GM19043 (cell line): ENCODE measurements around the gene RRP1B.
"Not testable (repeated sequence)": the region's sequence is repeated elsewhere in the genome, so short reads cannot be mapped to it uniquely, and the experiment has no call there.

Experiments used
- ATAC-seq: cut with Tn5 transposase; IDR thresholded peaks from one replicate; pipeline ENCODE4 v1.9.1; 2021; ENCODE audit warnings: low read depth; ENCODE audit not compliant: unreplicated experiment

RRP1B gene

DNA sequence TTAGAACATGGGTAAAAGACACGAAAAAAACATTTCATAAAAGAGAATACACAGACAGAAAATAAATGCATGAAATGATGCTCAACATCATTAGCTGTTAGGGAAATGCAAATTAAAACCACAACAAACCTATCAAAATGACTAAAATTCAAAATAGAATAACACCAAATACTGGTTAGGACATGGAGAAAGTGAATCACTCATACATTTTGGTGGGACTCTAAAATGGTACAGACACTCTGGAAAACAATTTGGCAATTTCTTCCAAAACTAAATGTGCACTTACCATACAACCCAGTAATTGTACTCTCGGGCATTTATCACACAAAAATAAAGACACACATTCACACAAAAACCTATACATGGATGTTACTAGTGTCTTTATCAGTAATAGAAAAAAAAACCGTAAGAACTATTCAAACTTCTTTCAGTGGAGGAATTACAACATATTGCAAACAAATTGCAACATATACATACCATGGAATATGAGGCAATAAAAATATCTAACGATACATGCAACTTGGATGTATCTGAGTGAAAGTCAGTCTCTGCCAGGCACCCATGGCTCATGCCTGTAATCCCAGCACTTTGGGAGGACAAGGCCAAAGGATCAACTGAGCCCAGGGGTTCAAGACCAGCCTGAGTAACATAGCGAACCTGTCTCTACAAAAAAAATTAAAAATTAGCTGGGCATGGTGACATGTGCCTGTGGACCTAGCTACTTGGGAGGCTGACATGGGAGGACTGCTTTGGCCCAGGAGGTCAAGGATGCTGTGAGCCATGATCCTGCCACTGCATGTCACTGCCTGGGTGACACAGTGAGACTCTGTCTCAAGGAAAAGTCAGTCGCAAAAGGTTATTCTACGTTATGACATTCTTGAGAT lies 19.6 kb upstream of the RRP1B start:
- no peak for ATAC-seq

DNA sequence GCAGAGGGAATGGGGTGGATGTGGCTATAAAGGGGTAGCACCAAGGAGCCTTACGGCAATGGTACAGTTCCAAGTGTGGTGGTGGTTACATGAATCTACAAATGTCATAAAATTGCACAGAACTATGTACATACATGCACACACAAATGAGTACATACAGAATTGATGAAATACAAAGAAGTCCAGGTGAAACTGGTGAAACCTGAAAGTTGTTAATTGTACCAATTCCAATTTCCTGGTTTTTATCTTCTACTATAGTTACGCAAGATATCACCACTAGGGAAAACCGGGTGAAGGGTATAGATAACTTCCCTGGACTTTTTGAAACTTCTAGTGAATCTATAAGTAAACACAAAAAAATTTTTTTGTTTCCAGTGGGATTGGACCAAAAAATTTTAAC lies 19.0 kb upstream of the RRP1B start:
- ATAC-seq, result no peak

DNA sequence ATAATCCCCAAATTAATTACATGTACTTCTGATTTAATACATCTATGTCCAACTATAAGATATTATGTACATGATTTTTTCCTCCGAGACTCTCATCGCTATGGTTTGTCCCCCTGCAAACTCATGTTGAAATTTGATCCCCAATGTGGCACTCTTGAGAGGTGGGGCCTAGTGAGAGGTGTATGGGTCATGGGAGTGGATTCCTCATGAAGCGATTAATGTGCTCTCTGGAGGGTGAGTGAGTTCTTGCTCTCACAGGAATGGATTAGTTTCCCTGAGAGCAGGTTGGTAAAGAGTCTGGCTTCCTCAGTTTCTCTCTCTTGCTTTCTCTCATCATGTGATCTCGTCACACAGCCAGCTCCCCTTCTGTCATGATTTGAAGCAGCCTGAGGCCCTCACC lies 16.2 kb upstream of the RRP1B start:
- no peak for ATAC-seq

DNA sequence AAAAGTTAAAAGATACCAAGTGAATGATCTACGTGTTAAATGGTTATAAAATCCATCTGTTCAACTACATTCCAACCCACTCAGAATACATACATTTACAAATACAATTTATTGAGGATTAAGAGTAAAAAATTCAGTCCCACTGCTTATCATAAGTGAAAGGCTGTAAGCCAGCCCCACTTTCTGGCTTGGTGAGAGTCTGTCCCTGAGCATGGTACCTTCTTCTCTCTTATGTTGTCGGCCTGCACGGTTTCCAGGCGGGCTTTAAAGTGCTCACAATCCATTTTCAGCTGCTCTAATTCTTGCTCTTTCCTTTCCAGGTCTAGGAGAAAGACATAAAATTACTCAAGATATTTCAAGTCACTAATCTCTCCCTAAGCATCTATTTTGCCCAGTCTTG lies 15.3 kb upstream of the RRP1B start:
- ATAC-seq, result no peak

DNA sequence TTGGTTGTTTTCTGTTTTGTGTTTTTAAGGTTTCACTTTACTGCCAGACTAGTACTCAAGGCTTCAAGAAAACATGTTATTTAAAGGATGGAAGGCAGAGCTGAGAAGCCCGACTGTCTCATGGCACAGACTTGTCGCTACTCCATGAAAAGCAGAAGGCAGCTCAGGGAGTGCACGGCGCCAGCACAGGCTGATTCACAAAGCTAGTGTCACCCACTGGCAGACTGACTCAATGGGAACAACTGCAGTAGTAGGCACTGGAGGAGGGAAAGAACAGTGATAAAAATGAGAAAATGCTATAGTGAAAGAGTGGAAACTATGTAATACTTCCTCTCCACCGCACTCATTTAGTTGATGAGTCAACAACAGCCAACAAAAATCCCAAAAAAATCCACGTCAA lies 14.8 kb upstream of the RRP1B start:
- ATAC-seq, result no peak

DNA sequence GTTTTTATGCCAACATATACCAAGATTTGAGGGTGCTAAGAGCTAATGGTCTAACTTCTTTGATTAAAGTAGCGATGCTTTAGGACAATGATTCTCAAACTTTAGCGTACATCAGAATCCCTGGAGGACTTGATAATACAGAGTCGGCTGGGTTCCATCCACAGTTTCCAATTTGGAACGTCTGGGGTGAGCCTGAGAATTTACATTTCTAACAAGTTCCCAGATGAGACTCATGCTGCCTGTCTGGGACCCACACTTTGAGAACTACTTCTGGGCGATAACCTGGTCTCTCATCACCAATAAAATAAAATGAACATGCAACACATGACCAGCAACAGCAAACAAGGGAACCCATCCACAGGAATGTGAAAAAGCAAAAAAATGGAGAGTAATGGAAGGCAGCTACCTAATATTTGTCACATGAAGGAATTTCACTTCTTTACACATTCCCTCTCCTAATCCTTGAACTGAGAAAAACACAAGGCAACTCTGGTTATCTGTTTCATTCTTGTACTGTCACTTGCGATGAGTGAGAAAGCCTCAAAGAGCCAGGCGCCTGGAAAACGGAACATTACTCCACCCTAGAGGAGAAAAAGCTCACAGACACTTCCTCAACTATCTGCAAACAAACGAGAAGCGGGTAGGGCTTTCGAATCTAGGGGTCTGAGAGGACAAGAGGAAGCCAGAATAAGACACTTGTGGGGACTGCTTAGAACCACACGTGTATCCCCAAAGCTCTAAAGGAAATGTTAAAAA lies 14.0 kb upstream of the RRP1B start:
- no peak for ATAC-seq

DNA sequence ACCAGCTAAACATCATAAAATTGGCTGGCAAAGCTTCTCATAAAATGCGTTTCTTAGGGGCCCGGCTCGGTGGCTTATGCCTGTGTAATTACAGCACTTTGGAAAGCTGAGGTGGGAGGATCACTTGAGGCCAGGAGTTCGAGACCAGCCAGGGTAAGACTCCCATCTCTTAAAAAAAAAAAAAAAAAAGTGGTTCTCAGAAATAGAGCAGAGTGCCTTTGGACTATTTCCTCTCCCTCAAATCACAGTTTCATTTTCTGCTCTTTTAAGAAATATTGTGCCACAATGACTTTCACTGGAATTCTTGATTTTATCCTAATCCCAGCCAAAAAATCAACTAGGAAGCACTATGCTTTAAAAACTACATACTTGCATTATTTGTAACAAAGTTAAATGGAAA lies 13.4 kb upstream of the RRP1B start:
- ATAC-seq, result no peak

DNA sequence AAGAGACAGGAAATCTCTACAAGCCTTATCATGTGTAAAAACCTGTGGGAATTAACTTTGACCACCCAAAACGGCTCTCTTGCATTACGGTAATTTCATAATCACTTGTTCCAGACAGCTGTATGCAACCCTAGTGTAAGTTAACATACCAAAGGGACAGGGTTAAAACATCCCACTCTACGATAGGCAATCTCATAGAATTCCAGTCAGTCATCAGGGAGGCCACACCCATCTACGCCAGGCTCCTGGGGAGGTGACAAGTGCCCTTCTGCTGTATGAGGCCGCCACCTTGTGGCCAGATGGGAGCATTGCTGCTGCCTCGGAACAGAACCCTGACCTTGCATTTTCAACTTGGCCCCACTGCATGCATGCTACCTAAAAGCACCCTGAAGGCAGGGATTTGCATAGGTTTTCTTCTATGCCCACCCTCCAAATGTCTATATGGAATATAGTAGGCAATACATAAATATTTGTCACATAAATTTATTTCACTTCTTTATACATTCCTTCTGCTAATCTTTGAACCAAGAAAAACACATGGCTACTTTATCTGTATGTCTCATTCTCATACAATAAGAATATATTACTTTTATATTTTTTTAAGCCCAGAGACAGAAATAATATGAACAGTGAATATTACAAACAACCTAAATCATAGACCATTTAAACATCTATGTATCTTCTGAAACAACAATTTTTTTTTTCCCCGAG lies 12.7 kb upstream of the RRP1B start:
- ATAC-seq, result peak; percentile 61

DNA sequence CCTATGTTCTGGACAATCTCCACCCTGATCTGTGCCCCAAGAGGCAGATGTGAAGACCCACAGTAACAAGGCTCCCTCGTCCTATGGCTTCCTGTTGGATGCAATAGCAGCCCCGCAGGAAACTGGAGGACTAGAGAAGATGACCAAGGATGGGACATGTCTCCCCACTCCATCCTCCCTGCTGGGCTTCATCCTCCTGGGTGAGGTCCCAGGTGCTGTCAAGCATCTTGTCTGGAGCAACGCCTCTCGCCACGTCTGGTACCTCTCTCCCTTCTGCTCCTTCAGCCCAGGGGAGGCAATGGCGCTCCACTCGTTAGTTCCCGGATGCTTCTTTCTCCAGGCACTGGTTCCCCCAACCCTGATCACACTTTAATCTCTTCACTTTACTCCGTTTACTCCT lies 11.2 kb upstream of the RRP1B start:
- no peak for ATAC-seq

DNA sequence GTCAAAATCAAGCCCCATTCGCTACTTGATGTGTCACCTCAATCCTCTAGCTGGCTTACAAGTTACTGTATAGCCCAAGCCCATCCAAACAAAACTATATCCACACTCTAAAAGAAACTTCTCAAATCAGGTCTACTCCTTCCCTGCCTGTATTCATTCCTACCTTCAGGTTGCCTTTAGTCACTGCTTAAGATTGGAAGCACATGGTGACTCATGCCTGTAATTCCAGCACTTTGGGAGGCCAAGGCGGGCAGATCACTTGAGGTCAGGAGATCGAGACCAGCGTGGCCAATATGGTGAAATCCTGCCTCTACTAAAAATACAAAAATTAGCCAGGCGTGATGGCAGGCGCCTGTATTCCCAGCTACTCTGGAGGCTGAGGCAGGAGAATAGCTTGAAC lies 7.4 kb upstream of the RRP1B start:
- not testable (repeated sequence) for ATAC-seq

DNA sequence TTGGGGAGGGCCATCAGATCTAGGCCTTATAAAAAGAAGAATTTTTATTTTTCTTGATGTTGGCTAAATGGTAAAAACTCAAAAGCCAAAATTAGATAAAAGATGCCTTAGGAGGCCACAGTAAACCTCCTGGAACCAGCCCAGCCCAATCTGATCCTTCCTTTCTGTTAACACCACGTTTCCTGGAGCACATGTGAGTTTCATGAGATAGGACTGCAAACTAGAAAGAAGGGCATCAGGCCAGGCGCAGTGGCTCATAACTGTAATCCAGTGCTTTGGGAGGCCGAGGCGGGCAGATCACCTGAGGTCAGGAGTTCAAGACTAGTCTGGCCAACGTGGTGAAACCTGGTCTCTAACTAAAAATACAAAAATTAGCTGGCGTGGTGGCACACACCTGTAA lies 6.7 kb upstream of the RRP1B start:
- no peak for ATAC-seq

DNA sequence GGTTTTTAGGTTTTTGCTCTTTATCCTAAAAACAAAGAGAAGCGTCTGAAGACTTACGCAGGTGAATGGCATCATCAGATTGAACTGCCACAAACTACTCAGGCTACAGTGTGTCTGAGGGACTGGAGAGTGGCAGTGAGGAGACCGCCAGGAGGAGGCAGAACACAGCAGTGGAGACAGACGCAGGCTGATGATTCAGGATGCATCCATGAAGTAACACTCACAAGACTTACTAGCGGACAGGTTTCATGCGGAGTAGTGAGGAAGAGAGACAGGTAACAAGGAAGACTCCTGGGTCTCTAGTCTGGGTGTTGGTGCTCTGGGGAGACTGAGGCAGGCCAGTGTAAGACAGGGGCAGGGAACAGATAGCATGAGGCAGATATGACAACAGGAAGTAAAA lies 5.7 kb upstream of the RRP1B start:
- ATAC-seq, result no peak

DNA sequence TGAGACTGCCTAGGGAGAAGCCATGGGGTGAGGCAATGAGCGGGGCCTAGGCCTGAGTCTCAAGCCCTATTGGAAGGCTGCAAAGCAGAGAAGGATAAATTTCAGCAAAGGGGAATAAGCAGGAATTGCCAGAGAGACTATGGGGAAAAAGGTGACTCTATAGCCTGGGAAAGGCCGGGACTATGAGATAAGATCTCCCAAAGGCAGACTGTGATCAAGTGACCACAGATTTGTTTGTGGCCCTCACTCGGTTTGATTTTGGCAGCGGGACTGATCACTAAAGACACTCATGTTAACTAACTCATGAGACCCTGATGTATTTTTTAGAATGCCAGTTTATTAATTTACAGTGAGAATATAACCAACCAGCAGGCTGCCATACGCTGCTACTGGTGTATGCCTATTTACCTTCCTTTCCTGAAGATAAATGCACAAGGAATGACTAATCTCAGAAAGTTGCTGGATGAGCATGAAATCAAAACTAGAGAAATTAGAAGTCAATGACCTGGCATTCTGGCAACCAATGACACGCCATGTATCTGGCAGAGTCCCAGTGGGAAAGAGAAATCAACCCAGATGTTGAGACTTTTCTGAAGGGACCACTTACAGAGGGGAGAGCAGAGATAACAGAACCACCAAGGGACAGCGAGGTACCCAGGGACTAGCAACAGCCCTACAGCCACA lies 4.4 kb upstream of the RRP1B start:
- no peak for ATAC-seq

DNA sequence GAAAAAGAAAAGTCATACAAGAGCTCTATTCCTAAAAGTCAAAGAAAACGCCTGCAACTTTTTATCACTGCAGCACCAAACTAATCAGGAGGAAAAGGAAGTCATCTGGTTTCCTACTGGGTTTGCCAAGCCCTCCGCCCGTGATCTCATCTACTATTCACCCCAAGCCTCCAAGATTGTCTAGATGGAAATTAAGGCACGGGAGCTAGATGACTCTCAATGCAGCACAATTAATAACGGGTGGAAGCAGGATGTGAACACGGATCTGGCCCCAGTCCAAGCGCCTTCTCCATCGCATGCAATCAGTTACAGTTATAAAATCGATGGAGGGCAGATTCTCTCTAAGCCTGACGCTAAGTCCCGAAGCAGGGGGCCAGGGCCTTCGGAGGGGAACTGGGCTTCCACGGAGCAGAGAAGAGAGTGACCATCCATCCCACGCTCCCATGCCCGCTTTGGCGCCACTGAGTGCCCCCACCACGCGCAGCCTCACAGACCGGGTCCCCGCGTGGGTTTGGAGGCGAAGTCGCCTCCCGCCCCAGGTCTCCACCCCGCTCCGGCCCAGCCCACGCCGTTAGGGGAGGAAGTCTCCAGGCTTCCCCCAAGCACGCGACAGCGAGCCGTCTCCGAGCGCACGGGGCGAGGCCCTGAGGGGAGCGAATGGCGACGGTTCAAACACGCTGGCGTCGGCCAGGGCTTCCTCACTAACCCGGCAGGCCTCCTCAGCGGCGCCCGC lies 1.8 kb upstream of the RRP1B start:
- ATAC-seq, result no peak

DNA sequence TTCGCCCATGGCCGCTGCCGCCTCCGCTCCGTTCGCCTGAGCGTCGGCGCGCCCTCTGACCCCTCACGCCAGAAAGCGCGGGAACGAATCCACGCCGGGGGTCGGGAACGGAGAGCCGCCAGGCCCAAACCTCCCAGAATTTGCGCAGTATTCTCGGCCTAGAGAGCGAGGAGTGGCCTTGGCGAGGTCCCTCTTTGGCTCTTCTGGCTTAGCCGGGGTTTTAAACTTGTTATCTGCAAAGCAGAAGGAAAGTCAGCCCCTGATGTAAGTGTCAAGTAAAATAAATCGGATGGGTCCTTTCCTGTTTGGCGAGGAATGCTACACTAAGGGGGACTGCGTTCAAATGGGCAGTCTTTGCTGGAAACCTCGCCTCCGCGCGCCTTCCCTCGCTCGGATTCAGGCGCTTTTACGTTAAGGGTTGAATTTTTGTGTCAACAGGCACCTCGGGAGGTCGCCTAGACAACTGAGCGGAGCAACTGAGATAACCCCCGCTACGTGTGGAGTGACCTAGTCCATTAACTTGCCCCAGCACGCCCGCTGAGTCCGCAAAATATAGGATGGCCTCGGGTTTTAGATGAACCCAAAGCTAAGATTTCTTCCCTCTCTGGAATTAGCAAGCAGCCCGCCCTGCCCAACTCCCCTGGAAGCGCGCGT lies 1.1 kb upstream of the RRP1B start:
- ATAC-seq, result no peak

DNA sequence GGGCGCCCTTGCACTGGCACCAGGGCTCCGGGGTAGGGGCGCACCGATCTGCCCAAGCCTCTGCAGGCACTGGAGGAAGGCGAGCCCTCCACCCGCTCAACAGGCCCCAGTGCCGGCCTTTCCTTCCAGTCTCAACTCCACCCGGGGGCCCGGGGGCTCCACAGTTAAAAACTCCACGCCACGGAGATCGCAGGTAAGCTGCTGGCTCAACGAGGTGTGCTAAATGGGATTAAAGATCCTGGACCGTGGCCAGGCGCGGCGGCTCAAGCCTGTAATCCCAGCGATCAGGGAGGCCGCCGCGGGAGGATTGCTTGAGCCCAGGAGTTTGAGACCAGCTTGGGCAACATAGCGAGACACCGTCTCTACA lies 608 bp upstream of the RRP1B start:
- no peak for ATAC-seq

DNA sequence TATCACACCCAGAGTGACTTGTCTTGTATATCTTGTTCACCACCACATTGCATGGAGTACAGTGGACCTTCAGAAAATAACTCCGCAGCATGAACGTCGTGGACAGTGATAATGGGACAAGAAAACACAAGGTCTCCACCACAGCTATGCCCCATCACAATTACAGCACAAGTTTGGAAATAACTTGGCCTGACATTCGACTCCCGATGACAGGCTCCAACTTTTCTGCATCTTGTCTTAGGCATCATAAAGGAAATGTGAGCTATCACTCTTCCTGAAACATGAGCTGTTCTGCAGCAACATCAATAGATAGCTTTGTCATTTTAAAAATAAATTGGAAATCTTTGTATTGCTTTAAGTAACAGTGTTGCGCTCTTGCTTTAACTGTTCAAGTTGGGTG lies 2.9 kb downstream of the RRP1B start:
- no peak for ATAC-seq

DNA sequence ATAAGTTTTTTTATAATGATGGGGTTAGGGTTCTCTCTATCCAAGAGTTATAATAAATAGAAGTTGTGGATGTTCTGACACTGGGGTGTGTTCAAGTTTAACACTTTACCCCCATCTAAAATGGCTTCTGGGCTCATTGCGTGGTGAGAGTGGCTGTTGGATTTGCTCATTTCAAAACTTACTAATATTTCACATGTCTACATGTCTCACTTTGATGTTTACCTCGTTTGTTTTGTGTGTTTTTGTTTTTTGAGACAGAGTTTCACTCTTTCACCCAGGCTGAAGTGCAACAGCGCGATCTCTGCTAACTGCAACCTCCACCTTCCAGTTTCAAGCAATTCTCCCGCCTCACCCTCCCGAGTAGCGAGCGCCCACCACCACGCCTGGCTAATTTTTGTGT lies 3.7 kb downstream of the RRP1B start:
- ATAC-seq, result no peak

DNA sequence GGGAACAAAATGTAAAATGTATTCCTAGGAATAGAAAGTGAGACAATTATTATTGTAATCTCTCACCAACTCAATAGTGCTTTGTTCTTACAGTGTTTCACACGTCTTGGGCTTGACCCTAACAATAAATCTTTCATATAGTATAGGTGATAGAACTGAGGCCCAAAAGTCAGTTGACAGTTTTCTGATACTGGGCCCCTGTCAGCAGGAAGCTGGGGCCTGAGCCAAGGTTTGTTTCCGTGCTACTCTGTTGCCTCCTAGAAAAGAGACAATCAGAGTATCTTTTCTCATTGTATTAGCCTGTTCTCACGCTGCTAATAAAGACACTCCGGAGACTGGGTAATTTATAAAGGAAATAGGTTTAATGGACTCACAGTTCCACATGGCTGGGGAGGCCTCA lies 5.0 kb downstream of the RRP1B start:
- no peak for ATAC-seq

DNA sequence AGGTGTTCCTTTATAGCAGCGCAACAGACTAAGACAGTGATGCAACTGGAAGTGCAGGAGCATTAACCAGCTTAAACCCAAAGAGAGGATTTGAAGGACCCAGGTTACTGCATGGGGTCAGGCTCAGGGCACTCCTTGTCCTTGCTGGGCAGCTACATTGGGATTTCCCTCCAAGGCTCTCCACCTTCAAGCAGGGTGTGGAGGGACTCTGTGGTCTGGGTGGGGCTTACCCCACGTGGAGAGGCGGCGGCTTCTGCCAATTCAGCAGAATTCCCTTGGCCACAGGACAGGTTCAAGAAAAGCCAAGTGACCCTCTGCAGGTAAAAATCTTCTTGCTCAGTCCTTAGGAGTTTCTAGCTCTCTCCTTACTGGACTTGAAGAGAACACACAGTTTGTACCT lies 6.5 kb downstream of the RRP1B start:
- ATAC-seq, result no peak
